Measurements from ENCODE around the gene PTPN4.

PTPN4 gene

GRCh38 chr2:119765433-119766002 is 5.8 kb downstream of the PTPN4 start:
- no peak for ATAC-seq

GRCh38 chr2:119766944-119767343 is 7.2 kb downstream of the PTPN4 start:
- no peak for TF ChIP-seq ISL1 (CRISPR knock-in tag; IDR thresholded peaks at IDR 0.05)
- TF ChIP-seq OSR1 (CRISPR knock-in tag; IDR thresholded peaks at IDR 0.05): no peak
- no peak for TF ChIP-seq CSDC2 (CRISPR knock-in tag; IDR thresholded peaks at IDR 0.05)
- TF ChIP-seq POU6F1 (CRISPR knock-in tag; IDR thresholded peaks at IDR 0.05; ENCODE audit: borderline replicate concordance, low read depth): no peak
- TF ChIP-seq PATZ1 (CRISPR knock-in tag; IDR thresholded peaks at IDR 0.05; ENCODE audit: borderline replicate concordance): no peak
- no peak for TF ChIP-seq PPARA (CRISPR knock-in tag; IDR thresholded peaks at IDR 0.05; ENCODE audit: borderline replicate concordance)
- no peak for TF ChIP-seq ZNF70 (CRISPR knock-in tag; IDR thresholded peaks at IDR 0.05)
- no peak for TF ChIP-seq CSRNP3 (CRISPR knock-in tag; IDR thresholded peaks at IDR 0.05)
- no peak for TF ChIP-seq ZNF8 (CRISPR knock-in tag; IDR thresholded peaks at IDR 0.05)
- TF ChIP-seq BACH2 (CRISPR knock-in tag; IDR thresholded peaks at IDR 0.05; ENCODE audit: borderline replicate concordance): no peak
- TF ChIP-seq RARB (CRISPR knock-in tag; IDR thresholded peaks at IDR 0.05): no peak
- TF ChIP-seq SNAI2 (CRISPR knock-in tag; IDR thresholded peaks at IDR 0.05): no peak
- no peak for ATAC-seq

More at GRCh38 chr2:119765433-119766002, 5.8 kb downstream of the PTPN4 start:
- TF ChIP-seq GLIS3 (CRISPR knock-in tag; IDR thresholded peaks at IDR 0.05) (no peak), CSDC2 (CRISPR knock-in tag; IDR thresholded peaks at IDR 0.05) (no peak), ZNF565 (CRISPR knock-in tag; conservative IDR thresholded peaks at IDR 0.05; ENCODE audit: low read depth) (no peak), TOX (CRISPR knock-in tag; IDR thresholded peaks at IDR 0.05; ENCODE audit: borderline replicate concordance) (no peak), ARNTL (CRISPR knock-in tag; IDR thresholded peaks at IDR 0.05; ENCODE audit: borderline replicate concordance, low read depth) (no peak), ZNF70 (CRISPR knock-in tag; IDR thresholded peaks at IDR 0.05) (no peak), ZFP30 (CRISPR knock-in tag; IDR thresholded peaks at IDR 0.05) (no peak), PATZ1 (CRISPR knock-in tag; IDR thresholded peaks at IDR 0.05; ENCODE audit: borderline replicate concordance) (no peak), ZNF8 (CRISPR knock-in tag; IDR thresholded peaks at IDR 0.05) (no peak), RARB (CRISPR knock-in tag; IDR thresholded peaks at IDR 0.05) (no peak), ZC3H10 (CRISPR knock-in tag; IDR thresholded peaks at IDR 0.05) (no peak), ESRRG (CRISPR knock-in tag; IDR thresholded peaks at IDR 0.05) (no peak), POU6F1 (CRISPR knock-in tag; IDR thresholded peaks at IDR 0.05; ENCODE audit: borderline replicate concordance, low read depth) (no peak), OSR1 (CRISPR knock-in tag; IDR thresholded peaks at IDR 0.05) (no peak), ISL1 (CRISPR knock-in tag; IDR thresholded peaks at IDR 0.05) (no peak), PPARA (CRISPR knock-in tag; IDR thresholded peaks at IDR 0.05; ENCODE audit: borderline replicate concordance) (no peak)

- ATAC-seq: no peak
- TF ChIP-seq POU6F1 (CRISPR knock-in tag; IDR thresholded peaks at IDR 0.05; ENCODE audit: borderline replicate concordance, low read depth) (no peak), ISL1 (CRISPR knock-in tag; IDR thresholded peaks at IDR 0.05) (no peak), ARNTL (CRISPR knock-in tag; IDR thresholded peaks at IDR 0.05; ENCODE audit: borderline replicate concordance, low read depth) (no peak), CSDC2 (CRISPR knock-in tag; IDR thresholded peaks at IDR 0.05) (no peak), ZNF565 (CRISPR knock-in tag; conservative IDR thresholded peaks at IDR 0.05; ENCODE audit: low read depth) (no peak), CREB5 (CRISPR knock-in tag; IDR thresholded peaks at IDR 0.05; ENCODE audit: low read depth) (no peak), TOX (CRISPR knock-in tag; IDR thresholded peaks at IDR 0.05; ENCODE audit: borderline replicate concordance) (no peak), ZNF8 (CRISPR knock-in tag; IDR thresholded peaks at IDR 0.05) (no peak)
These were observed 9.0 kb downstream of the PTPN4 start for GRCh38 chr2:119768742-119769141.
